ENCODE data around the gene DLEU7. TPM values are rescaled to one million over a fixed set of nuclear protein-coding genes. Genes with fewer than 3 reads are reported as not detected.

The DLEU7 gene
- total and polyA plus RNA-seq, 4 donors, result 0.17 to 0.47 (median 0.24) TPM

DNA sequence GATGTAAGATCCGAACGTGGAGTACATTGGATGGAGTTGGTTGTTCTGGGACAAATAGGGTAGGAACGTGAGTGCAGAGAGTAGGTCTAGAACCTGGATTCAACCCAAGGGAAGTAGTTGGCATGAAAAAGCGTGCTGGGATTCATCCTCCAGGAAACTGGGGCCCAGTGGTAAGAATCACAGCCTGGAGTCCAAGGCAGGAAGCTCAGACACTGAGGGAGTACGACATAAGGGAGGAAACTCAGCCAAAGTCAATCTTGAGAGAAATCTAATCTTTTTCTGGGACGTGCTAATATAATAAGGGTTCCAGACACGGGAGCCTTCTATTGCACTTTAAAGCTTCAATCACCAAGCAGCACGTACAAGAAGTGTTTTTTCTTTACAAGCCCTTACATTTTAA lies 46.4 kb downstream of the DLEU7 start:
- no peak for DNase-seq (ENCODE audit: low spot score)
- Histone ChIP-seq H3K27ac (ENCODE audit: low read depth in 1 of 2, low read length in 2 of 2) (no peak overlapping the region), H3K27me3 (ENCODE audit: control insufficient read depth in 4 of 4, insufficient read depth in 4 of 4, low read length in 3 of 4) (no peaks in the 10 kb centered on the region), H3K4me3 (ENCODE audit: low read depth in 1 of 3, low read length in 3 of 3) (no peak overlapping the region), H3K9ac (ENCODE audit: low read depth in 1 of 2, low read length in 2 of 2) (no peak overlapping the region), H3K9me3 (ENCODE audit: control insufficient read depth in 4 of 4, low read length in 3 of 4) (no peaks in the 10 kb centered on the region), H3K36me3 (ENCODE audit: control insufficient read depth in 4 of 4, insufficient read depth in 3 of 4, low read depth in 1 of 4, low read length in 3 of 4) (no peaks in the 10 kb centered on the region), H3K4me1 (ENCODE audit: control insufficient read depth in 4 of 4, insufficient read depth in 4 of 4, low read length in 3 of 4) (no peaks in the 10 kb centered on the region)
- TF ChIP-seq TAF1 (conservative IDR thresholded peaks at IDR 0.05) (no peak), RAD21 (IDR thresholded peaks at IDR 0.05) (no peak), EGR1 (IDR thresholded peaks at IDR 0.05; ENCODE audit: low read depth in 2 of 2) (no peak), HNF4A (conservative IDR thresholded peaks at IDR 0.05) (no peak)
- TF ChIP-seq, protein P1, sequence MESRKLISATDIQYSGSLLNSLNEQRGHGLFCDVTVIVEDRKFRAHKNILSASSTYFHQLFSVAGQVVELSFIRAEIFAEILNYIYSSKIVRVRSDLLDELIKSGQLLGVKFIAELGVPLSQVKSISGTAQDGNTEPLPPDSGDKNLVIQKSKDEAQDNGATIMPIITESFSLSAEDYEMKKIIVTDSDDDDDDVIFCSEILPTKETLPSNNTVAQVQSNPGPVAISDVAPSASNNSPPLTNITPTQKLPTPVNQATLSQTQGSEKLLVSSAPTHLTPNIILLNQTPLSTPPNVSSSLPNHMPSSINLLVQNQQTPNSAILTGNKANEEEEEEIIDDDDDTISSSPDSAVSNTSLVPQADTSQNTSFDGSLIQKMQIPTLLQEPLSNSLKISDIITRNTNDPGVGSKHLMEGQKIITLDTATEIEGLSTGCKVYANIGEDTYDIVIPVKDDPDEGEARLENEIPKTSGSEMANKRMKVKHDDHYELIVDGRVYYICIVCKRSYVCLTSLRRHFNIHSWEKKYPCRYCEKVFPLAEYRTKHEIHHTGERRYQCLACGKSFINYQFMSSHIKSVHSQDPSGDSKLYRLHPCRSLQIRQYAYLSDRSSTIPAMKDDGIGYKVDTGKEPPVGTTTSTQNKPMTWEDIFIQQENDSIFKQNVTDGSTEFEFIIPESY (IDR thresholded peaks at IDR 0.05), result no peak
- 79% methylated on average over 8 of the region's 8 CpGs for WGBS

DNA sequence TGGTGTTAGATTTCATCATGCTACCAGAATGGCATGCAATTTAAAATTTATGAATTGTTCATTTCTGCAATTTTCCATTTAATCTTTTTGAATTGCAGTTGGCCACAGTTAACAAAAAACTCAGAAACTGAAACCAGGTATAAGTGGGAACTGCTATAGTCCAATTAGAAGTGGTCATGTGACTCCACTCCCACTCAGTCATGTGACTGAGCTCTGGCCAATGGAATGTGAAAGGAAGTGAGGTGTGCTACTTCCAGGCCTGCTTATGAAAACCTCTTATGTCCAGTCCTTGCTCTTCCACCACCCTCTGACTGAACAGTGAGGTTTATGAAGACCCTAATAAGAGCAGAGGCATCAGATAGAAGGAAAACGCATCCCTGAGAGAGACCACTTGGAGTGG lies 47.0 kb downstream of the DLEU7 start:
- H3K27ac ChIP-seq (ENCODE audit: low read depth in 1 of 2, low read length in 2 of 2), result no peak overlapping the region
- H3K27me3 ChIP-seq (ENCODE audit: control insufficient read depth in 4 of 4, insufficient read depth in 4 of 4, low read length in 3 of 4), result no peaks in the 10 kb centered on the region
- no peak for TF ChIP-seq EGR1 (IDR thresholded peaks at IDR 0.05; ENCODE audit: low read depth in 2 of 2)
- TF ChIP-seq, protein P1 (IDR thresholded peaks at IDR 0.05), result no peak
- TF ChIP-seq FOXA2 (IDR thresholded peaks at IDR 0.05), result no peak
- no peak for TF ChIP-seq RXRA (IDR thresholded peaks at IDR 0.05)
- TF ChIP-seq, protein P2, sequence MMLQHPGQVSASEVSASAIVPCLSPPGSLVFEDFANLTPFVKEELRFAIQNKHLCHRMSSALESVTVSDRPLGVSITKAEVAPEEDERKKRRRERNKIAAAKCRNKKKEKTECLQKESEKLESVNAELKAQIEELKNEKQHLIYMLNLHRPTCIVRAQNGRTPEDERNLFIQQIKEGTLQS (IDR thresholded peaks at IDR 0.05), result no peak
- no peak for TF ChIP-seq NR2F2 (IDR thresholded peaks at IDR 0.05)
- TF ChIP-seq TAF1 (conservative IDR thresholded peaks at IDR 0.05), result no peak
- TF ChIP-seq, protein P3, sequence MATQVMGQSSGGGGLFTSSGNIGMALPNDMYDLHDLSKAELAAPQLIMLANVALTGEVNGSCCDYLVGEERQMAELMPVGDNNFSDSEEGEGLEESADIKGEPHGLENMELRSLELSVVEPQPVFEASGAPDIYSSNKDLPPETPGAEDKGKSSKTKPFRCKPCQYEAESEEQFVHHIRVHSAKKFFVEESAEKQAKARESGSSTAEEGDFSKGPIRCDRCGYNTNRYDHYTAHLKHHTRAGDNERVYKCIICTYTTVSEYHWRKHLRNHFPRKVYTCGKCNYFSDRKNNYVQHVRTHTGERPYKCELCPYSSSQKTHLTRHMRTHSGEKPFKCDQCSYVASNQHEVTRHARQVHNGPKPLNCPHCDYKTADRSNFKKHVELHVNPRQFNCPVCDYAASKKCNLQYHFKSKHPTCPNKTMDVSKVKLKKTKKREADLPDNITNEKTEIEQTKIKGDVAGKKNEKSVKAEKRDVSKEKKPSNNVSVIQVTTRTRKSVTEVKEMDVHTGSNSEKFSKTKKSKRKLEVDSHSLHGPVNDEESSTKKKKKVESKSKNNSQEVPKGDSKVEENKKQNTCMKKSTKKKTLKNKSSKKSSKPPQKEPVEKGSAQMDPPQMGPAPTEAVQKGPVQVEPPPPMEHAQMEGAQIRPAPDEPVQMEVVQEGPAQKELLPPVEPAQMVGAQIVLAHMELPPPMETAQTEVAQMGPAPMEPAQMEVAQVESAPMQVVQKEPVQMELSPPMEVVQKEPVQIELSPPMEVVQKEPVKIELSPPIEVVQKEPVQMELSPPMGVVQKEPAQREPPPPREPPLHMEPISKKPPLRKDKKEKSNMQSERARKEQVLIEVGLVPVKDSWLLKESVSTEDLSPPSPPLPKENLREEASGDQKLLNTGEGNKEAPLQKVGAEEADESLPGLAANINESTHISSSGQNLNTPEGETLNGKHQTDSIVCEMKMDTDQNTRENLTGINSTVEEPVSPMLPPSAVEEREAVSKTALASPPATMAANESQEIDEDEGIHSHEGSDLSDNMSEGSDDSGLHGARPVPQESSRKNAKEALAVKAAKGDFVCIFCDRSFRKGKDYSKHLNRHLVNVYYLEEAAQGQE (IDR thresholded peaks at IDR 0.05), result no peak
- TF ChIP-seq, protein P4, sequence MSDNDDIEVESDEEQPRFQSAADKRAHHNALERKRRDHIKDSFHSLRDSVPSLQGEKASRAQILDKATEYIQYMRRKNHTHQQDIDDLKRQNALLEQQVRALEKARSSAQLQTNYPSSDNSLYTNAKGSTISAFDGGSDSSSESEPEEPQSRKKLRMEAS (IDR thresholded peaks at IDR 0.05), result no peak
- no peak for TF ChIP-seq SP1 (IDR thresholded peaks at IDR 0.05)
- TF ChIP-seq RAD21 (IDR thresholded peaks at IDR 0.05), result no peak
- TF ChIP-seq GABPA (IDR thresholded peaks at IDR 0.05 in 1 of 2, conservative IDR thresholded peaks at IDR 0.05 in 1 of 2), result no peak
- TF ChIP-seq JUND (IDR thresholded peaks at IDR 0.05), result no peak
- TF ChIP-seq HNF4A (conservative IDR thresholded peaks at IDR 0.05), result no peak
- no peak for DNase-seq (ENCODE audit: low spot score)
- H3K9me3 ChIP-seq (ENCODE audit: control insufficient read depth in 4 of 4, low read length in 3 of 4), result no peaks in the 10 kb centered on the region
- H3K9ac ChIP-seq (ENCODE audit: low read depth in 1 of 2, low read length in 2 of 2), result no peak overlapping the region
- 92% methylated on average over 1 of the region's 1 CpG for WGBS
- no peak overlapping the region for H3K4me3 ChIP-seq (ENCODE audit: low read depth in 1 of 3, low read length in 3 of 3)
- no peaks in the 10 kb centered on the region for H3K4me1 ChIP-seq (ENCODE audit: control insufficient read depth in 4 of 4, insufficient read depth in 4 of 4, low read length in 3 of 4)
- no peaks in the 10 kb centered on the region for H3K36me3 ChIP-seq (ENCODE audit: control insufficient read depth in 4 of 4, insufficient read depth in 3 of 4, low read depth in 1 of 4, low read length in 3 of 4)
